Progenitor cell of endocrine pancreas (in vitro differentiated cells): Measurements from ENCODE around the gene PRM3. TPM values are rescaled to one million over a fixed set of nuclear protein-coding genes. Genes with fewer than 3 reads are reported as not detected.

Experiments used
- DNase-seq: peaks from one replicate; pipeline ENCODE4 v3.0.0; 2021; ENCODE audit warnings: low spot score; ENCODE audit not compliant: unreplicated experiment
- H3K27ac Mint-ChIP-seq: 2 replicates; pipeline ENCODE4 v1.8.0; 2021; ENCODE audit warnings: mild to moderate bottlenecking, moderate library complexity, mixed read lengths
- H3K27me3 Mint-ChIP-seq: 2 replicates; pipeline ENCODE4 v1.8.0; 2021; ENCODE audit warnings: mixed read lengths
- H3K36me3 Mint-ChIP-seq: 2 replicates; pipeline ENCODE4 v1.8.0; 2022; ENCODE audit warnings: mixed read lengths; ENCODE audit not compliant: insufficient read depth
- H3K4me1 Mint-ChIP-seq: 2 replicates; pipeline ENCODE4 v1.8.0; 2021; ENCODE audit warnings: low read depth, mixed read lengths
- H3K4me3 Mint-ChIP-seq: 2 replicates; pipeline ENCODE4 v1.8.0; 2021; ENCODE audit warnings: low read depth, mild to moderate bottlenecking, moderate library complexity, mixed read lengths
- H3K9me3 Mint-ChIP-seq: 2 replicates; pipeline ENCODE4 v1.8.0; 2021; ENCODE audit warnings: low read depth, mixed read lengths
- CTCF ChIP-seq: fragments of 200-600 bp; sonication (generic); IDR thresholded peaks from one replicate; pipeline ENCODE4 v1.5.0; 2021; ENCODE audit warnings: antibody characterized with exemption, mild to moderate bottlenecking; ENCODE audit not compliant: unreplicated experiment
- total RNA-seq: library from RNA; stranded (reverse); gene quantifications from 2 replicates; pipeline ENCODE4 v1.2.1, GENCODE V29; 2021

PRM3 gene
- total RNA-seq, 1 donor from 2014 or later: not detected

- TF ChIP-seq CTCF: peak; percentile 70
- Mint-ChIP-seq H3K27me3 (peaks cover 3% of the 10 kb centered on the region), H3K4me1 (peaks cover 20% of the 10 kb centered on the region), H3K4me3 (peak overlapping the region; percentile 89), H3K27ac (peak overlapping the region; percentile 93), H3K36me3 (peaks cover 2% of the 10 kb centered on the region), H3K9me3 (no peaks in the 10 kb centered on the region)
- DNase-seq: peak; percentile 39
These were observed 16.1 kb downstream of the PRM3 start for GRCh38 chr16:11257131-11257938.

GRCh38 chr16:11256661-11257130 lies 16.7 kb downstream of the PRM3 start:
- Mint-ChIP-seq H3K36me3 (peaks cover 2% of the 10 kb centered on the region), H3K4me1 (peaks cover 20% of the 10 kb centered on the region), H3K4me3 (peak overlapping the region; percentile 89), H3K27ac (peak overlapping the region; percentile 98), H3K9me3 (no peaks in the 10 kb centered on the region), H3K27me3 (peaks cover 3% of the 10 kb centered on the region)
- peak; percentile 42 for DNase-seq
- no peak for TF ChIP-seq CTCF

- H3K4me3 Mint-ChIP-seq: peak within 1 kb of the TSS; percentile 89
- peak; percentile 98 for TF ChIP-seq CTCF
- peak; percentile 94 for DNase-seq
- H3K27ac Mint-ChIP-seq: peak within 1 kb of the TSS; percentile 98
- H3K4me1 Mint-ChIP-seq: peaks cover 20% of the 10 kb centered on the region
- H3K9me3 Mint-ChIP-seq: no peaks in the 10 kb centered on the region
- peaks cover 2% of the 10 kb centered on the region for H3K36me3 Mint-ChIP-seq
- peaks cover 3% of the 10 kb centered on the region for H3K27me3 Mint-ChIP-seq
These were observed 17.4 kb downstream of the PRM3 start, which contains the start of gene SOCS1 for GRCh38 chr16:11255737-11256660. Gene SOCS1 (minus strand): TSS chr16:11256204. CDS start chr16:11255478, 726 bp downstream.

- Mint-ChIP-seq H3K27ac (no peak overlapping the region), H3K4me3 (peak overlapping the region; percentile 73), H3K36me3 (peaks cover 2% of the 10 kb centered on the region)
These were observed 18.3 kb downstream of the PRM3 start for GRCh38 chr16:11254913-11255736.

More at GRCh38 chr16:11254913-11255736, 18.3 kb downstream of the PRM3 start:
- H3K9me3 Mint-ChIP-seq: no peaks in the 10 kb centered on the region
- DNase-seq: peak; percentile 42
- peaks cover 3% of the 10 kb centered on the region for H3K27me3 Mint-ChIP-seq
- peaks cover 11% of the 10 kb centered on the region for H3K4me1 Mint-ChIP-seq
- TF ChIP-seq CTCF: peak; percentile 43
